C1 segment of cervical spinal cord (tissue), 14 donors: ENCODE measurements around the gene COL25A1.

ENCODE experiments used
- DNase-seq, 14 donors: peaks; one replicate each; lab custom pipeline; 2025; lab: John Stamatoyannopoulos, UW

COL25A1 gene

GRCh38 chr4:108774809-108775530 is 527.5 kb downstream of the COL25A1 start:
- peak in 10 of 14 donors; percentile 6 to 58 (median 24) for DNase-seq

- DNase-seq: no peak
Measured at GRCh38 chr4:108772402-108772801, 530.1 kb downstream of the COL25A1 start.

- DNase-seq: no peak
Measured at GRCh38 chr4:108766058-108766457, 536.4 kb downstream of the COL25A1 start.

- DNase-seq: no peak
Measured at GRCh38 chr4:108763986-108764385, 538.5 kb downstream of the COL25A1 start.

GRCh38 chr4:108763226-108763593 is 539.2 kb downstream of the COL25A1 start:
- DNase-seq: no peak

- peak in 9 of 14 donors; percentile 9 to 69 (median 34) for DNase-seq
Measured at GRCh38 chr4:108762559-108763225, 539.8 kb downstream of the COL25A1 start, which contains the start of gene ETNPPL. Gene ETNPPL (minus strand): TSS chr4:108763053. CDS start chr4:108762898, 155 bp downstream.
